ENCODE data around the gene FAM171A1.

The FAM171A1 gene

DNA sequence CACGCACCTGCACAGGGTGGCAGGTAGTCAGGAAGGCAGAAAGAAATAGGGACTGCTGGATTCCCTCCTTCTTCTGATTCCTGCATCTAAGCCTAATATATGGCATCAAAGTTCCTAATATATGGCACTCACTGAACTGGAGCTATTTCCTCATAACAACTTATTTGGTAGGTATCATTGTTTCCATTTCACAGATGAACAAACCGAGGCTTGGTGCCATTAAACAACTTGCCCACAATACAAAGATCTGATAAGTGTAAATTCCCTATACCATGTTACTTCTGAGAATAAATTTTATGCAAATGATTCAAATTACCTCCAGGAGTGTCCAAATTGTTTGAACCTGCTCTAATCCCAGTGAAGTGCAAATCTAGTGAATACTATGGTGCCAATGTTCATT is 2.1 kb upstream of the FAM171A1 start:
- no peak for DNase-seq

DNA sequence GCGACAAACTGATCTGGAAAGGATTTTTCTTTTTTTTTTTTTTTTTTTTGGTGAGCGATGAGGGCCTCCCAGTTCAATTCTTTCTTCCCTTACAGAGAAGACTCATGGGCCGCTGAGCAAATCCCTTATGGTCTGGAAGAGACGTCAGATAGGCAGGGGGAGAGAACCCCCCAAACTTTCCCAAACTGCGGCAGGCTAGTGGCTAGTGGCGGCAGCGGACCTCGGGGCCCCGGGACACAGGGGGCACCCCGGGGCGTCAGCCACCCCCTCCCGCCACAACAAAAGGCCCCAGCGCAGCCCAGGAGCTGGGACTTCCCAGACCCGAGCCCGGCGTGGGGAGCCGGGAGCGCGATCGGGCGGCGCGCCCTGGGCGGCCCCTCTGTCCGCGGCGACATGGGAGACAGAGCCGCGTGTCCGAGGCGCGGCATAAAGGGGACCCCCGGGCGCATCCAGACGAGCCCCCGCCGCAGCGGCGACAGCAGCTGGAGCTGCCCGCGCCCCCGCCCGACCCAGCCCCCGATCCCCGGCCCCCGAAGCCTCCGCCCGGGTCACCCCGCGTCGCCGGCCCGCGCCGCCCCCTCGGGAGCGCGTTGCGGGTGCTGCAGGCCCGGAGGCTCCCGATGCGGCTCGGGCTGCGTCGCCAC is 755 bp downstream of the FAM171A1 start:
- peak; percentile 31 for DNase-seq

DNA sequence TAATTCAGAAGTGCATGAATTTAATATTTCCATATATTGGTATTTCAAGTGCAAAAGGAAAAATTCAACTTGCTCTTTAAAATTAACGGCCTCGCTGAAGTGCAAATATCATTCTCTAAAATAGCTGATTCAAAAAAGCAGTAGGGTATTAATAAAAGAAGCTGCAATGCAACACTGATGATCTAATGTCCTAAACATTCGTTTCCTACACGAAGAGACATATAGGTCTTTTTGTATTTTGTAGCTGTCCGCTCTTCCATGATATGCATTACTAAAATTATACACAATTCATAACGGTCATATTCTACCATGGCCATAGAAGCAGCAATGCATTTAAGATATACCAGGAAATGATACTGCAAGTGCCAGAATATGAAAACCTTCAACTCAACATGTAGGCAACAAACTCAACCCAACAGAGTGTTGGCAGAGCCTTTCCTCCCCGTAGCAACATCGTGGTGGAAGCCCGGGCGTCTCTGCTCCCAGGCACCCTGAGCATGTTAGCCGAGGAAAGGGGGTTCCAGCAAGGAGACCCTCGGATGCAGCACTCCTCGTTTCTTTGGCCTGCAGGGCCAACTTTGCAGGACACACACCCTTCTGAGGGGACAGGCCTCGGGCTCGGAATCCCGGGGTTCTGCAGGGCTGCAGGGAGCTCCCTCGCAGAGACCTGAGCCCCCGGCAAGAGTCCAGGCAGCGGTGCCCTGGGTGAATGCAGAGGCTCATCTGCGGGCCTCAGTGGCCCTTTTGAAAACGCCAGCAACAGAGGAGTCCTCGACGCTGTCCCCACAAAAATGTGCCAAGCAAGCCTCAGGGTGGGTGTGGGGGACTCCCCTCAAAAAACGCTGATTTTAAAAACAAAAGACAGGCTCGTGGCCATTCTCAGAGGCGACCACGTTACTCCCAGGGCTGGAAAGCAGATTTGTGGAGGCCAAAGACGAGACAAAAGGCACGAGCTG is 1.6 kb downstream of the FAM171A1 start:
- DNase-seq: no peak

DNA sequence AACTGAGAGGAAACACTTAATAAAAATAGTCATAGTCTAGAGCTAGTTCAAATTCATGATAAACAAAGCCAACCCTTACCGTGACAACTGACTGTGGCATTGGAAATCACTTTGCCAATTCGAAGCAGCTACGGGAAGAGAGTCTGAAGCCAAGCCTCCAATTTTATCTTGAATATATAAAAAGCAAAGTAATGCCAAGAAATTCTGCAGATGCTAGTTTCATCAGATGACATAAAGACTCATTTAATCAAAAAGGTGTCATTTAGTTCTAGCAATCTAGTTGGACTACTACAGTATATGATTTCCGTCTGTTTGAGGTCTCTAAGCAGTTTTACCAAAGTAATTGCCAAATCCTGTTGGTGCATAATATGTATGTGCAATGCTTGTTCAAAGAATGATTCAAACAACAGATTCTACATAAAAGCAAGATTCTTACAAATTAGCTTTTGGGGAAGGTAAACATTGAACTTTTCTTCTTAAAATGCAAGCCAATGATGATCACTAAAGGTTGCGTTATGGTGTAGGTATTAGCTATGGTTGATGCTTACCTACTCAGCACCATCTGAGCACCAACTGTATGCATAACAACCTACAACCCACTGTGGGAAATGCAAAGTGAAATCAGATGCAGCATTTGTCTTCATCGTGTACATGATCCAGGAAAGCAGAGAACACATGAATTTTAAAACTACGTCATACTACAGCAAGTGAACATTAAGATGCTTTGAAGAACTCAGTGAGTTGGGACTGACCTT is 2.8 kb downstream of the FAM171A1 start:
- DNase-seq: no peak

DNA sequence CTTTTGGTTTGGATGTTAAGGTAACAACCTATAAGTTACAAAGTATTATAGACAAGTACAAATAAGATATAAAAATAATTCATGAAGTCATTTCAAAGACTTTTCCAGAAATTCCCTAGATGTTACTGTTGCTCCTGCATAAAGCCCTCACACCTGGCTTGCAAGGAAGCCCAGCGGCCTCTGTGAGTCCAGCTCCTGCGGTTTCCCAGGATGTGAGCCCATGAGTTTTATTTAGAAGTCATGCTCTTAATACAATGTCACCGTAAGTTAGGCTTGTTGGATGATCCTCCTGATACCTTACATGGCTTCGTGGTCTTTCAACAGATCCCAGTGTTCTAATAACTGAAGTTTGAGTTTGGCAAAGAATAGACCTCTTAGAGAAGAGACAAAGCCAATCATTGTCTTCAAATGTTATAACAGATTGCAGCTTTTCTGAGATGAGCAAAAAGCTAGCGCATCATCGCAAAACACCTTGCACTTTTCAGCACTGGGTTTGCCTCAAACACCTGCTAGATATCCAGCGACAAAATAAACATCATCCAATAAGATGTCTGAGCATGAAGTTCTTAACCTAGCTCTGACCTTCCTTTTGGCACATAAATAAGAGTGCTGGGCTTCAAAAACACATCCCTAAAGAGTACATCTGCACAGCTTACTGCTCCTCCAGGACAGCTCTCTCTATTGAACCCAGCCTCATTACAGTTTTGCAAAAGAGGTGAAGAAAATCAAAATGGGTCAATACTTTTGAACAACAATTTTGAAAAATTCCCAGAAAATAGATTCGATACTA is 3.6 kb downstream of the FAM171A1 start:
- no peak for DNase-seq

DNA sequence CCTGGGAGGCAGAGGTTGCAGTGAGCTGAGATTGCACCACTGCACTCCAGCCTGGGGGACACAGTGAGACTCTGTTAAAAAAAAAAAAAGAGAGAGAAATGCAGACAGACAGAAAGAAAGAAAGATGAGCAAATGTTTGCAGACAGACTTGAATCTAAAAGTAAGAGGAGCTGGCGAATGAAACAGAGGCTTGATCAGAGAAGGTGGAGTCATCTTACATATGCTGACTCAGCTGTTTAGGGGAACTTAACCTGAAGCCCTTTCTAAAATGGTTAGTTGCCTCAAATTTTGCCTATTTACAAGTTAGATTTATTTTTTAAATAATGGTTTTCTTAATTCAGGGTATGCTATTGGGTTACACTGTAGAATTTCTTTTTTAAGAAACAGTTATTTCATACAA is 5.4 kb downstream of the FAM171A1 start:
- DNase-seq: no peak

DNA sequence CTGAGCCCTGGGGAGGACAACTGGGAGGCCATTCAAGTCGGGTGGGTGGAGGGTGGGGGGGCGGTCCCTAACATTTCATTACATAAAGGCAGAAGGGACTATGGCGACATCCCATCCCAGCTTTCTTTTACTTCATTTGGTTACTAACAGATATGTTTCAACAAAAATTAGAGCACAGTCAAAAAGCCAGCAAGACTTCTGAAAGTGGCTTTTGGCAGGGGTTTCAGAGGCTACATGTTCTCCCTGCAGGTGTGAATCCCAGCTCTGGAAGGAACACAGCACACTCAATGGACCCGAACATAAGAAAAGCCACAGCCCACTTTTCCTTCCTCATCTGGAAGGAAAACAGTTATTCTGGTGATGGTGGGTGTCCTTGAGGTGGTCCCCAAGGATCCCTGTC is 7.1 kb downstream of the FAM171A1 start:
- no peak for DNase-seq

DNA sequence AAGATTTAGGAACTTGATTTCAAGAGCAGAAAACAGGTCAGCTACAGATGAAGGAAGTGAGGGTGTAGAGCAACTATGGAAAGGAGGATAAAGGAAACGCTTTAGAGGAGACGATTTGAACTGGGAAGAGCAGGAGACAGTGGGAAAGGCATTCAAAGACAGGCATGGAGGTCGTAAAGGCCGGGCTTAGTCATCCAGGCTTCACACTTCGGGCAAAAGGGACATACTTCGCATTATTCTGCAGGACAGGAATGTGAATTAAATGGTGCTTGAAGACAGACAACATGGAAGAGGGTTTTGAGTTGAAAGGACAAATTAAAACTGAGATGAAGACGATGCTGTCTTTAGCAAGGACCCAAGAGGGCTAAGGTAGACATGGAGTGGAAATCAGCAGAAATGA is 8.1 kb downstream of the FAM171A1 start:
- no peak for DNase-seq

DNA sequence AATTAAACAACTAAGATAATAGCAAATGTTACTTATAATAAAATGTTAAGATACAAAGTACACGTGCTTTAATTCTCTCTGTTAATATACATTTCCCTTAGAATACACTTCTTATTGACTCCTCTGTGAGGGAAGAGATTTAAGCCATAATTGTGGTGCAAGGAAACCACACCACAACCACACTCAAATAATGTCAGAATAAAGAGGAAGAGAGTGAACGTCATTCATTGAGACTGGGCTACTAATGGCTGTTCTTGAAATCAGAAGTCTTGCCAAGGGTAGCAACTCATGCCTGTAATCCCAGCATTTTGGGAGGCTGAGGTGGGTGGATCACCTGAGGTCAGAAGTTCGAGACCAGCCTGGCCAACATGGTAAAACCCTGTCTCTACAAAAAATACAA is 10.0 kb downstream of the FAM171A1 start:
- no peak for DNase-seq

DNA sequence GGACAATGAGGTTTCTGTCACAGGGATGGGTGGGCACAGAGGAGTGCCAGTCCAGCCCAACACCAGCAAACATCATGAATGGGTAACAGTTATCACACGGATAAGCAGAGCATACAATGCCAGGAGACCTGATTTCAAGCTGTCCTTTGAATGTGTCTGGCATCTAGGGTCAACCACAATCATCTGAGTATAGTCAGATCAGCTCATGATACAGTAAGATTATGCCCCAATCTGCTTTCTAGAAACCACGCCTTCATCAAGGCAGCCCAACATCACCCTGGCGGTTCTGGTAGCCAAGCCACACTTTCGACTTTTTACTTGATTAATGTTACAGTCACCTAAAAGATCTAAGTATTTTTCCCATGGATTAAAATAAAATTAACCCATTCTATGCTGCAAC is 10.5 kb downstream of the FAM171A1 start:
- no peak for DNase-seq

DNA sequence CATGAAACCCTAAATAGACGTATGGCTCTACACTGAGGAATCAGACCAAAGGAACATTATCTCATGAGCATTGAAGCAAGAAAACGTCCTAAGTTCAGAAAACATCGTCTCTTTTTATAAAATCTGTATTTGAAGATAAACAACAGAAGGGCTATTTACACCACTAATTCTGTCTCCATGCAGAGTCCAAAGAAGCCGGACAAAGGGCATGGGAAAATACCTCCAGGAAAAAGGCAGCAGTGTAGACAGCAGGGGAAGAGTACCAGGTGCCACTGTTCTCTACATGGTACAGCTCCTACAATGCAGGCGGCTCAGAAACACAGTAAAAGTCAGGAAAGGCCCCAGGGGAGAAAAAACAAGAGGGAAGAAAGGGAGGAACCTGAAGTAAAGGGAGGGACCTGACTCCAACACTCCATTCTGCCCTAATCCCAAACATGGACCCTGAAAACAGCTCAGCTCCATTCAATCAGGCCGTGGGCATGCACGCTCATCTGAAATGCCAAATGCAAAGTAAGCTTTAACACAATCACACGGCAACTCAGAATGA is 17.5 kb downstream of the FAM171A1 start:
- DNase-seq: no peak

DNA sequence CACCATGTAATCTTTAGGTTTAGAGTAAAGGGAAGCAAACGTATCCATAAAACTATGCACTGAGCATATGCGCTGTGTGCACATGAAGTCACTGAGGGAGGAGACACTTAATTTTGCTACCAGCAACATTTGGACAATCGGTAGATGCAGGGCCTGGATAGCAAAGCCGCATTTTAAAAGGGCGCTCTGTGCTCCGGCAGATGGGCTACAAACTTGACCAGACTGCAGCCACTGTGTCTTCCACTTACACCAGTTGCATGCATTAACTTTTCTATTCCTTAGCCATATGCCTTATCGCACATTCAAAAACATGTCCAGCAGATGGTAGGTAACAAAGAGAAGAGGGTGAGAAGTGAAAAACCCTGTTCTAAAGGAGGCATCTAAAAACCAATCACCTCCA is 18.3 kb downstream of the FAM171A1 start:
- DNase-seq: no peak

DNA sequence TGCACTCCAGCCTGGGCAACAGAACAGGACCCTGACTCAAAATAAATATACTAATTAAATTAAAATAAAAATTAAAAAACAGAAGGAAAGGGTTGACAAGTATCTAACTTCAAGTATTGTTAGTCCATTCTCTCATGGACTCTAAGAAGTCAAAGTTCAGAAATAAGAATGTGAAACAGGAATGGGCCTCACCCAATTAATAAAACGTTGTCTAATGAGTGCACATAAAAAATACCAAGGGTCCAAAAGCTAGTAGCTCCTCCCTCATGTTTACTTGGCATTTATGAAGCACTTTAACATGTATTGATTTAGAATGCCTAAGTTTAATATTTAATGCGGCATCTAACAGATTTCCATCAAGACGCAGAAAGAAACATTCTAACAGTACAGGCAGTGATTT is 18.9 kb downstream of the FAM171A1 start:
- no peak for DNase-seq

DNA sequence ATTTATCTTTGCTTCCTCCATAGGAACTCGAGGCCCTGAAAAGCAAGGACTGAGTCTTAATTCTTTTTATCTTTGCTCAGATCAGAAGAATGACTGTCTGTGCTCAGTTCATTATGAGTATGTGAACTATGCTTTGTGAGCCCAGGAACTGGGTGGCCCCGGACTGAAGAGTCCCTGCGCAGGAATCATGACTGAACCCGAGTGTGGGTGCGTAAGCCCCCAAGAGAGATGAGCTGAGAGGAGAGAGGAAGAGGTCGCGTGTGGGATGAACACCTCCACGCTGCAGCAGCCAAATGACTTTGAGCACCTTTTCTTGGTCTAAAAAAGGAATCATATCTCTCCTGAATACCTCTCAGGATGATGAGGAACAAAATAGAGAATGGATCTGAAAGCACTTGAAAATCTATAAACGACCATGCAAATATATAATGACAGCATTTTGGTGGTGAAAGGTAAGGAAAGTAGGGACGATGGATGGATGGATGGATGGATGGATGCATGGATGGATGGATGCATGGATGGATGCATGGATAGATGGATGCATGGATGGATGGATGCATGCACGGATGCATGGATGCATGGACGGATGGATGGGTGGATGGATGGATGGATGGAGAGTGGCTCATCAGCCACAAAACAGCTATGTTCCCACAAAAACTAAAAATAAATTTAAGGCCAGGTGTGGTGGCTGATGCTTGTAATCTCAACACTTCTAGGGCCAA is 19.8 kb downstream of the FAM171A1 start:
- no peak for DNase-seq

DNA sequence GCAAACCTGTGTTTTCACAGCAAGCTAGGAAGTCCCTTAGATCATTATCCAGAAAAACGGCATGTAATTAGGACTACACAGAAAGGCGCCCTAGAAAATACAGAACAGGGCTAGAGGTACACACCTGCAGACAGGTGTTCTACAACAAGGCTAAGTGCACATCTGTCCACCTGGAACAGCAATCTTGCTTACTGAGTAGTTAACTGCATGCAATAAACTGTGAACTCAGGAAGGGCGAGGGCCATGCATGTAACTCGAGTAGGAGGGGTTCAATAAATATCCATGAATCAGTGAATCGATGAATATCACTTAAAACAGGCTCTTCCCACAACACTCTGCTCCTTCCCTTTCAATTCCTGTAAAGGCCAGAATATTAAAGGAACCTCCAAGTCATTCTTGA is 22.0 kb downstream of the FAM171A1 start:
- no peak for DNase-seq

DNA sequence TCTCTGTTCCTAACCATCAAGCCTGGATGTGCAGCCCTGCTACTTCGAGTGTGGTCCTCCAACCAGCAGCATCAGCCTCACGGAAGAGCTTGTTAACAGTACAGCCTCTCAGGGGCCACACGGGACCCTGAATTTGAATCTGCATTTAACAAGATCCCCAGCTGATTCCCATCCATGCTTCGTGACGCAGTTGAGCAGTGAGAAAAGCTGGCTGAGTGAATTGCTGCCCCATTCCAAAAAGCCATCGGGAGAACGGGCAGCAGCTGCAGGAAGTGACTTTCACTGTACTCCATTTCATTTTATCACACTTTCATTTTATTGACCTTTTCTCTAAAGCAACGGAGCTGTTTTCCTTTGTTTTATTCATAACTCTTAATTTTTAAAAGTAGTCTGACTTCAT is 22.5 kb downstream of the FAM171A1 start:
- DNase-seq: no peak

DNA sequence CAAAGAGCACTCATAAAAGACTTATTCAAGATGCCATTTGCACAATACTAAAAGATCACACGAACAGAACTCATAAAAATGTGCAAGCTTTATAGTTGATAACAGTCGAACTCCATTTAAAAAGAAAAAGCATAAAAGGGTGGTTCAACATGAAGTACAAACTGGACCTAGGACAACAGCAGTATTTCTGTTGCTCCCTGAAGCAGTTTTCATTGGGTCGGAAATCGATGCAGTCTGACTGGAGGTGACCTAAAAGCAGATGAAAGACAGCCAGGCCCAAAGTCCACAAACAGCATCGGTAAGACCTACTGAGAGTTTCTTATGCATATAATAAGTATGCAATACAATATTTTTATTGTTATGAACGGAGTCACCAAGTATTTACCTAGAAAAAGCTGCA is 23.9 kb downstream of the FAM171A1 start:
- no peak for DNase-seq

DNA sequence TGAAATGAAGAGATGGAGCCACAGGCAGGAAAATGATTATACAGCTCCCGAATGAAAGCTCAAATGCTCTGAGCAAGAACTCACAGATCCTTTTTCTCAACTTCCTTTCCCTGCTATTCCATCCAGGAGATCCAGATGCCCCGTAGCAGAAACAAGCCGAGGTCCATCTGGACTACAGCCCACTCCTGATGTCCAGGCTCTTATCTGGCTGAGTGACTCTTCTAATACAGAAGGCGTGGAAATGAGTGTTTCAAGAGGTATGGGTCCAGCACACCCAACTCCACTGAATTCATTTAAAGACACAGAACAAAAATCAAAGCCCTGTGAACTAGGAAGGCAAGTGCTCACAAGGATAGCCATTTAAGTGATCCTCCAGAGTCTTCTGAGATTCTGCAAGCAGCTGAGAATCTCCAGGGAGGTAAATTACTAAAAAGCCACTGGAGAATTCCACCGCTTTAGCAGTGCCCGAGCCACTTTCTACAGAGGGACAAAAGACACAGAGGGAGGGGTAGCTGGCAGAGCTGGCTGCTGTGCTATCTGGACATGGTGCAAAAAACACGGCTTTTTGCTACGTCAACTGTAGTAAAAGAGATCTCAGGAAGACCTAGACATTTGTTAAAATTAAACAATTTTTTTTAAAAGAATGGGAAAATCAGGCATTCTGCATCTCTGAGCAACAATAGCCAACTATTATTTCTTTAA is 24.5 kb downstream of the FAM171A1 start:
- no peak for DNase-seq

DNA sequence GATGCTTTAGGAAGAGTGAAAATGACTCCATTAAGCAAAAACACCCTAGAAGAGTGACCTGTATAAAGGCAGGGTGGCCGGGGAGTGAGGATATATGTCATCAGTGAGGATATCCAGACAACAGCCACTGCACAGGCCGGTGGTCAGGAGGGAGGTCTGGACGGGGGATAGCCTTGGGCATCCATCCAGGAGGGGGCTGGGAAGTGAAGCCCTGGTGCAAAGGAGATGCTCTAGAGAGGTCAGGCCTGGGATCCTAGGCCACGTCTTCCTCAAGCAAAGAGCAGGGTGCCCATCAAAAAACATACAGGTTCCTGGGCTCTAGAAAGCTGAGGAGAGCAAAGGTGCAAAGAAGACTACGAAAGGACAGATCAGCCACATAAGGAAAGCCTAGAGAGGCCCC is 25.6 kb downstream of the FAM171A1 start:
- no peak for DNase-seq

DNA sequence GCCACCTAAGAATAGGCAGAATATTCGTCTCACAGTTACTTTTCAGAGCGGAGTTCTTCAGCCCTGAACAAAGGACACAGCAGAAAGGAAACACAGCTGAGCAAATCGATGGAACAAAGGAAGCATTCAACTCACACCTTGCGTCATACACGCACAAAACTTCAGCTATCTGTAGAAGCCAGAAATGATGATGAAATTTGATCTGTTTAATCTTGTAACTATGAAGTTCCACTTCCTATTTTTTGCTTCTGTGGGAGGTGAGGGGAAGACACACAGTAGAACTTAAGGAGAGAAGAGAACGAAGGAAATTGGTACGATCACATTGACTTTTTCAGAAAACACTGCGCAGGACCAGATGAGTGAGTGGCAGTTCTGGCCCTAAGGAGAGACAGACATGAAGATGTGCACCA is 26.2 kb downstream of the FAM171A1 start:
- DNase-seq: no peak

DNA sequence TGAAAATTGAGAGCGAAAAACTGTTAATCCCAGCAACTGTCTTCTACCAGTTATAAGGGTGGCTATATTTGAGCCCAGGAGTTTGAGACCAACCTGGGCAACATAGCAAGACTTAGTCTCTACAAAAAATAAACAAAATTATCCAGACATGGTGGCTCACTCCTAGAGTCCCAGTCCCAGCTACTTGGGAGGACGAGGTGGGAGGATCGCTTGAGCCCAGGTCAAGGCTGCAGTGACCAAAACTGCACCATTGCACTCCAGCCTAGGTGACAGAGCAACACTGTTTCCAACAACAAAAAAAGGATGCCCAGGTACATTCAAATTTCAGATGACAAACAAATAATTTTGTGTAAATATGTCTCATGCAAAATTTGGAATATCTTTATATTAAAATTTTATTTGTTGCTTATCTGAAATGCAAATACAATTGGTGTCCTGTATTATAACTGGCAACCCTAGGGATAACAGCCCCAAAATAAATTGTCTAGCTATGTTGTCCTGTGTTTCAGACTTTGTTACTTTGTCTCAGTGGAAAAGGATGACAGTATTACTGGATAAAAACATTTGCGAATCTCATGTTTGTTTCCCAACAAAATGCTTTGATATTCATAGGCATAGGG is 26.7 kb downstream of the FAM171A1 start:
- DNase-seq: no peak
